Smooth muscle cell (in vitro differentiated cells): ENCODE results near the gene SSTR3. TPM values are rescaled to one million over a fixed set of nuclear protein-coding genes. Genes with fewer than 3 reads are reported as not detected.

ENCODE experiments used
- DNase-seq: peaks from one replicate; lab custom pipeline; 2025; ENCODE audit not compliant: unreplicated experiment; lab: John Stamatoyannopoulos, UW
- H2AFZ ChIP-seq: fragments of 200-600 bp; sonication (generic); 2 replicates; pipeline ENCODE4 v1.6.0; 2016; ENCODE audit warnings: antibody characterized with exemption, low read depth, mild to moderate bottlenecking
- H3F3A ChIP-seq: fragments of 200-600 bp; sonication (generic); 2 replicates; pipeline ENCODE4 v1.6.0; 2017; ENCODE audit warnings: antibody characterized with exemption, low read depth
- H3K27ac ChIP-seq: fragments of 200-600 bp; sonication (generic); 2 replicates; pipeline ENCODE4 v1.5.1; 2016; ENCODE audit warnings: low read depth, mild to moderate bottlenecking
- H3K27me3 ChIP-seq: fragments of 200-600 bp; sonication (generic); 2 replicates; pipeline ENCODE4 v1.6.1; 2016; ENCODE audit warnings: low read depth, mild to moderate bottlenecking
- H3K36me3 ChIP-seq: fragments of 200-600 bp; sonication (generic); 2 replicates; pipeline ENCODE4 v1.5.1; 2016; ENCODE audit warnings: low read depth
- H3K4me1 ChIP-seq: fragments of 200-600 bp; sonication (generic); 2 replicates; pipeline ENCODE4 v1.5.1; 2016; ENCODE audit warnings: low read depth
- H3K4me2 ChIP-seq: fragments of 200-600 bp; sonication (generic); 2 replicates; pipeline ENCODE4 v1.6.0; 2016; ENCODE audit warnings: mild to moderate bottlenecking
- H3K4me3 ChIP-seq: fragments of 200-600 bp; sonication (generic); 2 replicates; pipeline ENCODE4 v1.5.1; 2016; ENCODE audit warnings: mild to moderate bottlenecking
- H3K79me2 ChIP-seq: fragments of 200-600 bp; sonication (generic); 2 replicates; pipeline ENCODE4 v1.6.0; 2016; ENCODE audit warnings: low read depth, mild to moderate bottlenecking
- H3K9ac ChIP-seq: fragments of 200-600 bp; sonication (generic); 2 replicates; pipeline ENCODE4 v1.6.0; 2016; ENCODE audit warnings: low read depth
- H3K9me3 ChIP-seq: fragments of 200-600 bp; sonication (generic); replicated peaks from 2 replicates; pipeline ENCODE4 v1.5.1; 2016; ENCODE audit warnings: low read depth
- H4K20me1 ChIP-seq: fragments of 200-600 bp; sonication (generic); 2 replicates; pipeline ENCODE4 v1.6.0; 2016; ENCODE audit warnings: low read depth
- CTCF ChIP-seq: fragments of 200-600 bp; sonication (generic); IDR thresholded peaks from 2 replicates; pipeline ENCODE4 v1.5.1; 2017; ENCODE audit warnings: borderline replicate concordance, mild to moderate bottlenecking, antibody characterized with exemption; ENCODE audit not compliant: insufficient read depth, poor library complexity, severe bottlenecking
- WGBS: methylation state at CpG from one replicate; pipeline ENCODE4 v1.1.7; 2016; ENCODE audit warnings: low lambda C conversion rate; 5-methylcytosine and 5-hydroxymethylcytosine counted together
- polyA plus RNA-seq: library from polyadenylated mRNA; unstranded; fragments of >200 nt; fragmentation: Nextera tagmentation; extraction: Ambion mirVana; gene quantifications from 2 replicates; pipeline ENCODE4 v1.2.1, GENCODE V29; 2016
- small RNA-seq: library from RNA; depleted of rRNA; stranded (forward); fragments of <200 nt; gene quantifications from one replicate; pipeline ENCODE3, GENCODE V24; 2014
- total RNA-seq: library from RNA; depleted of rRNA; stranded (reverse); fragments of >200 nt; gene quantifications from 2 replicates; pipeline ENCODE4 v1.2.3, GENCODE V29; 2014

Gene SSTR3
- total and polyA plus RNA-seq, 2 experiments from 2014 or later = not detected

DNA sequence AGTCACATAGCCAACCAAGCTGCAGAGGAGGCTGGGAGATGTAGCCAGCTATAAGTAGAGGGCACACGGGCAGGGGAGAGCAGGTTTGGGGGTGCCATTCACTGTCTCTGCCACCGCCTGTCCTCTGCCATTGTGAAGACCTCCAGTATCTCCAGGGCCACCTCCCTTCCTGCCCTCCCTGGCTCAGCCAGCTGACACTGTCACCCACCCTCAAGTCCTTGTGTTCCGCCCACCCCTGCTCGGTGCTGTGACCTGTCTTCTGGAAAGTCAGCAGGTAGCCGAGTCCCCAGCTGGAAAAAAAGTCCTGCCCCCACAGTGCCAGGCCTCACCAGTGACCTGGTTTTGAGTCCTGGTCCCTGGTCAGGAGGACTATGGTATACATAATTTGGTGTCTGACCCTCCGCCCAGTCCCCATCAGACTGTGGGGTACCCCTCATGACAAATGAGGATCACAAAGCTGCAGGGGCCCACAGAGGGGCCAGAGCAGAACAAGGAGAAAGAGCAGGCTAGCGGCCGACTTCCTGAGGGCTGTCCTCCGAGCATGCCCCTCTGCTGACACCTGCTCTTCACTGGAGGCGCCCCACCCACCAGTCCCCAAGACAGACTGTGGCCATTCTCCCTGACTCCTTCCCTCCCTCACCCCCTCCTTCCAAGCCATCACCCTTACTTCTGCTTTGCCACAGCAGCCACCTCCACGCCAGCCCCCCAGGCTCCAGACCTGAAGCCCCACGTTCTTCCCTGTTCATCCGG, 55.4 kb downstream of the SSTR3 start:
- H4K20me1 ChIP-seq = no peaks in the 10 kb centered on the region
- DNase-seq = no peak
- TF ChIP-seq CTCF = no peak

DNA sequence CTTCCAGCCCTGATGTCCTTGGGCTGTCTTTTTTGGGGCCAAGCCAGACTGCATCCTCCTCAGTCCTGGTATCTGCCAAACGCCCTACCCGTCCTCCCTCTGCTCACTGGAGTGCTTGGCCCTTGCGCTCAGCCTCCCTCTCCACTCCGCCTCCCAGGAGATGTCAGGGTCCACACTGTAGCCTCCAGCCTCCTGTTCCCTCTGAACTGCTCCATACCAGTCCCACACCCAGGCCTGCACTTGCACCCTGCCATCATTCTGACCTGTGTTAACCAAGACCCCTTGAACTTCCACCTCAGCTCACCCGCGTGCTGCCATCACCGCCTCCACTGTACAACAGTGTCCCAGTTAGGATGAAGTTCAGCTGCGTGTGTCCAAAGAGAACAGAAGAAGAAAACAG, 56.3 kb downstream of the SSTR3 start:
- Histone ChIP-seq H3K79me2 (no peaks in the 10 kb centered on the region), H3K27me3 (no peaks in the 10 kb centered on the region), H3K27ac (no peak overlapping the region), H3K9me3 (no peaks in the 10 kb centered on the region), H3K4me2 (no peak overlapping the region), H3F3A (no peaks in the 10 kb centered on the region), H3K4me3 (no peak overlapping the region), H2AFZ (no peak overlapping the region), H4K20me1 (no peaks in the 10 kb centered on the region), H3K4me1 (no peaks in the 10 kb centered on the region), H3K9ac (no peak overlapping the region), H3K36me3 (no peaks in the 10 kb centered on the region)
- 96% methylated on average over 7 of the region's 8 CpGs for WGBS
- DNase-seq = no peak
- no peak for TF ChIP-seq CTCF

More for the DNA sequence above, 55.4 kb downstream of the SSTR3 start:
- no peak overlapping the region for H3K4me2 ChIP-seq
- H3K36me3 ChIP-seq = no peaks in the 10 kb centered on the region
- H3K9ac ChIP-seq = no peak overlapping the region
- no peak overlapping the region for H3K4me3 ChIP-seq
- no peaks in the 10 kb centered on the region for H3K79me2 ChIP-seq
- 92% methylated on average over 13 of the region's 13 CpGs for WGBS
- no peaks in the 10 kb centered on the region for H3K9me3 ChIP-seq
- no peaks in the 10 kb centered on the region for H3F3A ChIP-seq
- no peaks in the 10 kb centered on the region for H3K4me1 ChIP-seq
- no peak overlapping the region for H3K27ac ChIP-seq
- no peaks in the 10 kb centered on the region for H3K27me3 ChIP-seq
- no peak overlapping the region for H2AFZ ChIP-seq

DNA sequence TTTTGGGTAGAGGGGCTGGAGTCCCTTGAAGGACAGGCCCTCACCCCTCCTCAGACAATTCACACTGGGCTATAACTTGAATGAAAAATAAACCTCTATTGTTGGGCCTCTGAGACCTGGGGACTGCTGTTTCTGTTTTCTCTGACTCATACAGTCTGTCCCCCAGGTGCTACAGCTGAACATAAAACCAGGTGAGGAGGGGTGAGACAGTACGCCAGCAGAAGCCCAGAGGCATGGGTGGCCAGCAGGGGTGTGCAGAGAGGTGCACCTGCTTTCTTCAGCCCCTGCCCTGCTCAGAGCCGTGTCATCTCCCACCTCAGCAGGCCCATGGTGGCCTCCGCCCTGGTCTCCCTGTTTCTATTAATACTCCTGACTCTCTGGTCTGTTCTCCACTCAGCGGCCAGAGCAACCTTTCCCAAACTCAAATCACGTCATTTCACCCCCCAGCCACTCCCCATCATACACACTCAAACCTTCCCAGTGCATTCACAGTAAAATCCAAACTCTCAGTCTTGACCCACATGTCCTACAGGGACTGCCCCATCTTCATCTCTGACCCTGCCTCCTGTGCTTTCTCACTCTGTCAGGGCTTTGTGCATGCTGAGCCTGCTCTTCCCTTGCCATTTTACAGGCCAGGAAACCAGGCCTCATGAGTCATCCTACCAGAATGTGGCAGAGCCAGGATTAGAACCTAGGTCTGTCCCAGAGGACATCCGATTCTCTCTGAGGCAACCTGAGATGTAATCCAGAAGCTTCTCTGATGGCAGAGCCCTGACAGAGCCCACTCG, 57.2 kb downstream of the SSTR3 start:
- H3K36me3 ChIP-seq = no peaks in the 10 kb centered on the region
- DNase-seq = no peak
- no peak for TF ChIP-seq CTCF
- H3K79me2 ChIP-seq = no peaks in the 10 kb centered on the region
- no peak overlapping the region for H3K4me2 ChIP-seq
- no peaks in the 10 kb centered on the region for H3K9me3 ChIP-seq
- no peaks in the 10 kb centered on the region for H4K20me1 ChIP-seq
- 78% methylated on average over 7 of the region's 7 CpGs for WGBS
- H3K4me3 ChIP-seq = no peak overlapping the region
- no peaks in the 10 kb centered on the region for H3K27me3 ChIP-seq
- H3F3A ChIP-seq = no peaks in the 10 kb centered on the region
- no peaks in the 10 kb centered on the region for H3K4me1 ChIP-seq
- no peak overlapping the region for H2AFZ ChIP-seq
- H3K27ac ChIP-seq = no peak overlapping the region
- H3K9ac ChIP-seq = no peak overlapping the region

Small RNA genes within 50 kb of the gene (small RNA-seq; reads per million reads assigned to genes)
- not detected for gene Z82188.1

Other genes with a start within 250 kb of the SSTR3 start
- 10.4 and 19.9 TPM in 2 replicates for gene TST, start 193.0 kb downstream of the SSTR3 start, total RNA-seq
- 15.0 and 17.5 TPM in 2 replicates for gene TST, start 193.0 kb downstream of the SSTR3 start, polyA plus RNA-seq
- gene MPST, start 192.7 kb downstream of the SSTR3 start, total RNA-seq = 49.9 and 55.3 TPM in 2 replicates
- gene MPST, start 192.7 kb downstream of the SSTR3 start, polyA plus RNA-seq = 105 and 119 TPM in 2 replicates
- 8.2 and 20.0 TPM in 2 replicates for gene KCTD17, start 160.7 kb downstream of the SSTR3 start, total RNA-seq
- 31.8 and 36.9 TPM in 2 replicates for gene KCTD17, start 160.7 kb downstream of the SSTR3 start, polyA plus RNA-seq
- gene TMPRSS6, start 102.8 kb downstream of the SSTR3 start, total RNA-seq = not detected in 2 replicates
- gene TMPRSS6, start 102.8 kb downstream of the SSTR3 start, polyA plus RNA-seq = 0.69 TPM in 1 of 2 replicates, not detected in the other
- gene IL2RB, start 62.6 kb downstream of the SSTR3 start, total RNA-seq = 0.76 and 1.1 TPM in 2 replicates
- 3.6 and 3.8 TPM in 2 replicates for gene IL2RB, start 62.6 kb downstream of the SSTR3 start, polyA plus RNA-seq
- gene C1QTNF6, start 24.2 kb downstream of the SSTR3 start, total RNA-seq = 11.8 and 14.3 TPM in 2 replicates
- gene C1QTNF6, start 24.2 kb downstream of the SSTR3 start, polyA plus RNA-seq = 26.8 and 33.6 TPM in 2 replicates
- gene RAC2, start 31.8 kb upstream of the SSTR3 start, total RNA-seq = 3.6 and 6.5 TPM in 2 replicates
- 3.3 and 4.0 TPM in 2 replicates for gene RAC2, start 31.8 kb upstream of the SSTR3 start, polyA plus RNA-seq
- gene CYTH4, start 70.0 kb upstream of the SSTR3 start, total RNA-seq = not detected in 2 replicates
- gene CYTH4, start 70.0 kb upstream of the SSTR3 start, polyA plus RNA-seq = not detected in 2 replicates
- 0.67 and 1.3 TPM in 2 replicates for gene ELFN2, start 215.0 kb upstream of the SSTR3 start, total RNA-seq
- gene ELFN2, start 215.0 kb upstream of the SSTR3 start, polyA plus RNA-seq = 0.39 and 0.63 TPM in 2 replicates